ENCODE data around the gene CDRT4.

Gene CDRT4

DNA sequence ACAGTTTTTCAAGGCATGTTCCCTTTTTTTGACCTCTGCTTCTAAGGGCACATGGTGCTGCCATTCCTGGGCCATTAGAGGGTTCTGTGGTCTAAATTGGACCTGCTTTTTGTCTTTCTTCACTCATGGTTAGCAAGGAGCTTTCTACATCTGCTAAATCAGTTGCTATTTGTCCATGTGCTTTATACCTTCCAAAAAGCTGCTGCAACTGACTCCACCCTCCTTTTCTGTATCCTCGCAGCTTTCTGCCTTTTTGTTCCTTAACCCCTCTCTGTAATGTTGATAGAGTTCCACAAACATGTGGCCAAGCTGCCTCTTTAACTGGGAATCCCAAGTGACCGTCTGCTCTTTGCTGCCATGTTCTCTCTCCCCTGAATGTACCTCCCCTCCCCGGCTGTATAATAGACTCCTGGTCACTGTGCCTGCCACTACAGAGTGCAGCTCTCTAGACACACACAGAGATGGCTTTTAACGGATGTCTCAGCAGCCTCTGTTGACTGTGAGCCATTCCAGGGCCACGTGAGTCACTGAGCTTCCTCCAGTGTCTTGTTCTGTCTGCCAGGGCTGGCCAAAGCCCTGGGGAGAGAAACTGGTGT, 68.6 kb downstream of the CDRT4 start:
- H3K4me1 ChIP-seq (ENCODE audit: control insufficient read depth, insufficient read depth, low read length) = no peaks in the 10 kb centered on the region
- WGBS (ENCODE audit: insufficient coverage, insufficient read length) = no CpG with 5 or more reads among the region's 5 CpGs
- no peaks in the 10 kb centered on the region for H3K36me3 ChIP-seq (ENCODE audit: control insufficient read depth, insufficient read depth, low read length)
- H3K4me3 ChIP-seq (ENCODE audit: low read length) = no peak overlapping the region
- no peak overlapping the region for H3K27ac ChIP-seq (ENCODE audit: low read length)
- no peaks in the 10 kb centered on the region for H3K9me3 ChIP-seq (ENCODE audit: control insufficient read depth, insufficient read depth, low read length)
- DNase-seq (ENCODE audit: low read depth, low spot score) = no peak
- no peaks in the 10 kb centered on the region for H3K27me3 ChIP-seq (ENCODE audit: control insufficient read depth, insufficient read depth, low read length)

GRCh38 chr17:15398291-15398690, 69.1 kb downstream of the CDRT4 start:
- H3K9me3 ChIP-seq (ENCODE audit: control insufficient read depth, insufficient read depth, low read length) = no peaks in the 10 kb centered on the region
- DNase-seq (ENCODE audit: low read depth, low spot score) = no peak
- no peak overlapping the region for H3K27ac ChIP-seq (ENCODE audit: low read length)
- WGBS (ENCODE audit: insufficient coverage, insufficient read length) = no CpG with 5 or more reads among the region's 6 CpGs
- no peaks in the 10 kb centered on the region for H3K27me3 ChIP-seq (ENCODE audit: control insufficient read depth, insufficient read depth, low read length)
- no peak overlapping the region for H3K4me3 ChIP-seq (ENCODE audit: low read length)
- H3K4me1 ChIP-seq (ENCODE audit: control insufficient read depth, insufficient read depth, low read length) = no peaks in the 10 kb centered on the region
- H3K36me3 ChIP-seq (ENCODE audit: control insufficient read depth, insufficient read depth, low read length) = no peaks in the 10 kb centered on the region

DNA sequence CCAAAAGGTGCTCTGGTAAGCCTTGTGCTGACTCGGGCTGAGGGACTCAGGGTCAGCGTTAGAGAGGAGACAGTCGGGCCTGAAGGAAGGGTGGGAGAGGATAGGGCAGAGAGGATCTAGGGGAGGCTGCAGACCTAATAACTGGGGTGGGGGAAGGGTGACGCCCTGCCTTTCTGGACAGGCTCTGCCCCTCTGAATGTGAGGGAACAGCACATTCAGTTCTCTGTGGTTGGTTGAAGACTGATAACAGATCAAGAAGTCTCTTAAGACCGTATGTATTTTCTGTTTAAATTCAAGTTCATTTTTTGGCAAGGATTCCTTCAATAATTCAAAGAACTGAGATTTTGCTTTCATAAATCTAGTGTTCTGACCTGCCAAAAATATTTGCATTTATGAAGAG, 69.8 kb downstream of the CDRT4 start:
- H3K27me3 ChIP-seq (ENCODE audit: control insufficient read depth, insufficient read depth, low read length) = no peaks in the 10 kb centered on the region
- no peak overlapping the region for H3K27ac ChIP-seq (ENCODE audit: low read length)
- H3K36me3 ChIP-seq (ENCODE audit: control insufficient read depth, insufficient read depth, low read length) = no peaks in the 10 kb centered on the region
- no CpG with 5 or more reads among the region's 5 CpGs for WGBS (ENCODE audit: insufficient coverage, insufficient read length)
- H3K4me3 ChIP-seq (ENCODE audit: low read length) = no peak overlapping the region
- H3K9me3 ChIP-seq (ENCODE audit: control insufficient read depth, insufficient read depth, low read length) = no peaks in the 10 kb centered on the region
- DNase-seq (ENCODE audit: low read depth, low spot score) = no peak
- H3K4me1 ChIP-seq (ENCODE audit: control insufficient read depth, insufficient read depth, low read length) = no peaks in the 10 kb centered on the region

GRCh38 chr17:15395091-15395490, 72.3 kb downstream of the CDRT4 start:
- H3K36me3 ChIP-seq (ENCODE audit: control insufficient read depth, insufficient read depth, low read length) = no peaks in the 10 kb centered on the region
- no peaks in the 10 kb centered on the region for H3K27me3 ChIP-seq (ENCODE audit: control insufficient read depth, insufficient read depth, low read length)
- DNase-seq (ENCODE audit: low read depth, low spot score) = no peak
- H3K4me3 ChIP-seq (ENCODE audit: low read length) = no peak overlapping the region
- no peaks in the 10 kb centered on the region for H3K4me1 ChIP-seq (ENCODE audit: control insufficient read depth, insufficient read depth, low read length)
- no peak overlapping the region for H3K27ac ChIP-seq (ENCODE audit: low read length)
- H3K9me3 ChIP-seq (ENCODE audit: control insufficient read depth, insufficient read depth, low read length) = no peaks in the 10 kb centered on the region
- WGBS (ENCODE audit: insufficient coverage, insufficient read length) = no CpG with 5 or more reads among the region's 4 CpGs

DNA sequence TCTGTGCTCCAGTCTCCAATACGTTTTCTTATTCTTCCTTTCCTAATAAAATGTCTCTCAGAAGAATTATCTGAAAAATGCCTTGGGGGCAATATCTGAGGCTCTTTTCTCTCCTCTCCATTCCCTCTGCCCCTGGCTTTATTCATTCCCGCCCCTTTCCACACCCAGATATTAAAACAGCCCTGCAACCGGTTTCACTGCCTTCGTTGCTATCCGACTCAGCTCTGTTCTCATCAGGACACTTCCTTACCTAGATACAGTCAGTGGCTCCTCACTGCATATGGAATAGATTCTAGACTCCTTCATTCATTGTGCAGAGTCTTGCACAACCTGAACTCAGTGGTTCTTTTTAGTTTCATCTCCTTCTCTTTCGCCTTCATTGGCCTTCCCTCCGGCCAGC, 74.0 kb downstream of the CDRT4 start:
- H3K36me3 ChIP-seq (ENCODE audit: control insufficient read depth, insufficient read depth, low read length) = no peaks in the 10 kb centered on the region
- WGBS (ENCODE audit: insufficient coverage, insufficient read length) = no CpG with 5 or more reads among the region's 7 CpGs
- H3K4me1 ChIP-seq (ENCODE audit: control insufficient read depth, insufficient read depth, low read length) = no peaks in the 10 kb centered on the region
- H3K27ac ChIP-seq (ENCODE audit: low read length) = no peak overlapping the region
- no peak for DNase-seq (ENCODE audit: low read depth, low spot score)
- H3K4me3 ChIP-seq (ENCODE audit: low read length) = no peak overlapping the region
- H3K9me3 ChIP-seq (ENCODE audit: control insufficient read depth, insufficient read depth, low read length) = no peaks in the 10 kb centered on the region
- no peaks in the 10 kb centered on the region for H3K27me3 ChIP-seq (ENCODE audit: control insufficient read depth, insufficient read depth, low read length)

DNA sequence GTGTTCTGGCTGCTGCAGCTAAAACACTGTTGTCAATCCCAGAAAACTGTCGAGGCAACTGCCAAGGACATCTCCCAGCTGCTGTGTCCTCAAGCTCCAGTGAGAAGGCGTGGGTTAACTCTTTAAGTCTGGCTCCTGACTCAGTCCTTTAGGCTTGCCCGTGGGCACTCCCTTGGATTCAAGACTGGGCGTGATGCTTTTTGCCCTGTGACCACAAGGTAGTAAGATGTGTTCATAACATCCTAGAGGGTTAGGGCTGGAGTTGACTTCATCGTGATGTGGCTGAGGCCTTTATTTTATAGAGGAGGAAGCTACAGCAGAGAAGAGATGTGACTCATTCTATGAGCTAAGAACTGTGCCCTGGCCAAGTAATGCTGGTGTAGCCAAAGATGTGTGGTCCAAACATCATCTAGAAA, 75.1 kb downstream of the CDRT4 start:
- Histone ChIP-seq H3K27me3 (ENCODE audit: control insufficient read depth, insufficient read depth, low read length) (no peaks in the 10 kb centered on the region), H3K4me1 (ENCODE audit: control insufficient read depth, insufficient read depth, low read length) (no peaks in the 10 kb centered on the region), H3K9me3 (ENCODE audit: control insufficient read depth, insufficient read depth, low read length) (no peaks in the 10 kb centered on the region), H3K4me3 (ENCODE audit: low read length) (no peak overlapping the region), H3K27ac (ENCODE audit: low read length) (no peak overlapping the region), H3K36me3 (ENCODE audit: control insufficient read depth, insufficient read depth, low read length) (no peaks in the 10 kb centered on the region)
- no CpG with 5 or more reads among the region's 5 CpGs for WGBS (ENCODE audit: insufficient coverage, insufficient read length)
- no peak for DNase-seq (ENCODE audit: low read depth, low spot score)

DNA sequence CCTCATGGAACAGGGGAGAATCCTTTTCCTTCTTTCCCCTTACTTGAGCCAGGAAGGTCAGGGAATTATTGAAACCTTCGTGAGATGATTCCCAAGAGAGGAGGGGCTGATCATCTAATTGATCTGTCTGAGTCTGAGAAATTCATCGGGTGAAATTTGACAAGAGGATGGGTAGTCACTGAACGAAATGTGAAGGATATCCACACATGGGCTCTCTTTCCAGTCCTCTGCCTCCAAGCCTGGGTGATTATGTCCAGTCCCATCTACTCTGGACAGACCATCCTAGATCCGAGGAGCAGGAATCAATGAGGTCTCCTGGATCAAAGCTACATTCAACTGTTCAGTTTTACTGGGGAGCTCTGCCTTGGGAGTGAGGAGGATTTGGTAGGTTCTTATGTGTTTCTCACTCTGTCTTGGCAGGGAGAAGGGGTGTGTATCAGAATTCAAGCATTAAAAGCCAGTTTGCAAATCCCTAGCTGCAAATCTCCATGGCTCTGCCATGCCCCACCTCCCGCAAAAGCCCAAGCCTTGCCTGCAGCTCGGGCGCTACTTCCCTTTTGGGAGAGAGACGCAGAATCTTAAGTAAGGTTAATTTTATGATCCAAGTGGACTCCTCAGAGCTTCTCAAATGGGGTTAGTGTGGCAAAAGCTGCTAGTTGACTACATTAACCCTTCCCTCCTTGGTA, 78.9 kb downstream of the CDRT4 start:
- Histone ChIP-seq H3K4me1 (ENCODE audit: control insufficient read depth, insufficient read depth, low read length) (0 out of 2 replicates have a peak, but pooled peaks cover 2% of the 10 kb centered on the region), H3K9me3 (ENCODE audit: control insufficient read depth, insufficient read depth, low read length) (no peaks in the 10 kb centered on the region)

DNA sequence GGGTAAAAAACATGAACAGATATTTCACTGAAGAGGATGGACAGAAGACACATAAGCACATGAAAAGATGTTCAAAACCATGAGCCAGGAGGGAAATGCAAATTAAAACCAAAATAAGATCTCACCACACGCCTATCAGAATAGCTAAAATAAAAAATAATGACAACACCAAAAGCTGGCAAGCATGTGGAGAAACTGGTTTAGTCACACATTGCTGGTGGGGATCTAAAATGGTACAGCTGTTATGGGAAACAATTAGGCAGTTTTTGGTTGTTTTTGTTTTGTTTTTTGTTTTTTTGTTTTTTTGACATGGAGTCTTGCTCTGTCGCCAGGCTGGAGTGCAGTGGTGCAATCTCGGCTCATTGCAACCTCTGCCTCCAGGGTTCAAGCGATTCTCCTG, 81.3 kb downstream of the CDRT4 start:
- DNase-seq (ENCODE audit: low read depth, low spot score) = no peak
- H3K27ac ChIP-seq (ENCODE audit: low read length) = no peak overlapping the region
- no CpG with 5 or more reads among the region's 4 CpGs for WGBS (ENCODE audit: insufficient coverage, insufficient read length)

More for the DNA sequence above, 78.9 kb downstream of the CDRT4 start:
- H3K36me3 ChIP-seq (ENCODE audit: control insufficient read depth, insufficient read depth, low read length) = no peaks in the 10 kb centered on the region
- no peaks in the 10 kb centered on the region for H3K27me3 ChIP-seq (ENCODE audit: control insufficient read depth, insufficient read depth, low read length)
- WGBS (ENCODE audit: insufficient coverage, insufficient read length) = no CpG with 5 or more reads among the region's 8 CpGs
- DNase-seq (ENCODE audit: low read depth, low spot score) = no peak
- no peak overlapping the region for H3K4me3 ChIP-seq (ENCODE audit: low read length)
- H3K27ac ChIP-seq (ENCODE audit: low read length) = no peak overlapping the region

More for the DNA sequence above, 81.3 kb downstream of the CDRT4 start:
- Histone ChIP-seq H3K4me3 (ENCODE audit: low read length) (no peak overlapping the region), H3K27me3 (ENCODE audit: control insufficient read depth, insufficient read depth, low read length) (no peaks in the 10 kb centered on the region), H3K36me3 (ENCODE audit: control insufficient read depth, insufficient read depth, low read length) (no peaks in the 10 kb centered on the region), H3K4me1 (ENCODE audit: control insufficient read depth, insufficient read depth, low read length) (0 out of 2 replicates have a peak, but pooled peaks cover 2% of the 10 kb centered on the region), H3K9me3 (ENCODE audit: control insufficient read depth, insufficient read depth, low read length) (no peaks in the 10 kb centered on the region)
